Measurements from ENCODE around the gene PARD3B.

The PARD3B gene

DNA sequence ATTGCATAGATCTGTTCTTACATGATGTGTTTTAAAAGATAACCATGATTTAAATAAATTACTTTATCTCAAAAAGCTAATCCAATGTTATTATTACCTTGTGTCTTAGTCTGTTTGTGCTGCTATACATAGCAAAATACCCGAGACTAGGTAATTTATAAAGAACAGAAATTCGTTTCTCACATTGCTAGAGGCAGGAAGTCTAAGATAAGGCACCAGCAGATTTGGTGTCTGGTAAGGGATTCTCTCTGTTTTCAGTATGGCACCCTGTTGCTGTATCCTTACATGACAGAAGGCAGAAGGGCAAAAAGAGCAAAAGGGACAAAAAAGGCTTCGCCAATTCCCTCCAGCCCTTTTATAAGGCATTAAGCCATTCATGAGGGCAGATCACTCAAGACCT is 533.9 kb downstream of the PARD3B start:
- DNase-seq: no peak

DNA sequence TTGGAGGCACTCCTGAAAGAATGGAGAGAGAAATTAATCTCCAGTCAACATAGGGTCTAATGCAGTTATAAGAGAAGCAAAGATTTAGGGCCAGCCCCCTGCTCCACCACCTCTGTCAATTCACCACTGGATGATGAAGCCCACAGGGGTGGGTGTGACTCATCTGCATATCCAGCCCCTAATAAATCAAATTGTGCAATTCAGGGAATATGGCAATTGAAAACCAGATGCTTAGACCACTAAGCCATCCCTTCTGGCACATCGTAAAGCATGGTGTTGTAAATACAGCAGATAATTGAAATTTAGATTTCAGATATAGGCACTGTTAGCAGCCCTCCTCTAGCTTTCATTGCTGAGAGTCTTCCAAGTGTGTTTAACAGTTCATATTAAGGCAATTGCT is 541.4 kb downstream of the PARD3B start:
- peak; percentile 38 for DNase-seq

DNA sequence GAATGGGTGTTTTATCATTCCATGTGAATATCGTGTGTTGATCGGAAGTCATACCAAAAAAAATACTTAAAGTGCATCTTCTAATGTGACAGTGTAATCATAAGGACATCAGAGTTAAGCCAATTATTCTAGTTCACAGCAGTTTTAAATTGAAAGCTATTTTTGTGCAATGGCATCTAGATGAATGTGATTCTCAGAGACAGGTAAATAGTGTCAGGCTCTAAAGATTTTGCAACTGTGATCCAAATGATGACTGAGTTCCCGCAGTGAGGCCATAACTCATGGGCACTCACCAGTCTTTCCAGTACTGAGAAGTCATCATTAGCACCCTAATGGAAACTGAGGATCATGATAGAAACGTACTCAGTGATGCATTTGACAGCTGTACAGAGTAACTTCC is 542.6 kb downstream of the PARD3B start:
- DNase-seq: no peak

DNA sequence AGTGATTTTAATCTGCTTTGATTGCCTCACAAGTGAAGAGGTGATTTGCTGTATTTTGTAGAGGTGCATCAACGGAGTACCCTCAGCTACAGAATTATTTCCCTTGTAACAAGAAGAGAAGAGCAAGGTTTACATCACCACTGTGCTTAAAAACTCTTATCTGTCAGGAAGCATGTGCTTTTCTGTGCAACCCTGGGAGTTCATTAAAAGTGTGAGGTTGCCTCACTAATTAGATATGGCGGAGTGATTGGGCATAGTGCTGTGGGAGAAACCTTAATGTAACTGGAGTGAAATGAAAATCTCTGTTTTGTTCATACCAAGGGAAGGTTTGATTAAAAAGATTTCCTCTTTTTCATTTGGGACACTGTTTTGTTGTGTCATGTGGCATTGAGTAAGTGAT is 544.7 kb downstream of the PARD3B start:
- no peak for DNase-seq

DNA sequence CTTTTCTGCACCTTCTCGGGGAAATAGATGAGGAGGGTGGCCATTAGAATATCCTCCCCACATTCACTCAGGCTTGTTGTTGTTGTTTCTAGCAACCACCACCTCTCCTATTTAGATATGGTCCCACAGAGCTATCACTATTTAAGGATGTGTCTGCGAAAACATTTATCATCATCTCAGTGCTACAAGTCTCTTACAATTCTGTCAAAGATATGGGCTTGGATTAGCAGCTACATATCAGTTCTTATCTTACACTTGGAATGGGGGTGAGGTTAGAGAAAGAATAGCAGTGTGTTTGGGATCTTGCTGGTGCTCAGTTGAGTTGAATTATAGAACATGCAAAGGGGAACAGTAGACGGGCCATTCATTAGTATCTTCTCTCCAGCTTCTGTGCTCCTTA is 546.1 kb downstream of the PARD3B start:
- no peak for DNase-seq

DNA sequence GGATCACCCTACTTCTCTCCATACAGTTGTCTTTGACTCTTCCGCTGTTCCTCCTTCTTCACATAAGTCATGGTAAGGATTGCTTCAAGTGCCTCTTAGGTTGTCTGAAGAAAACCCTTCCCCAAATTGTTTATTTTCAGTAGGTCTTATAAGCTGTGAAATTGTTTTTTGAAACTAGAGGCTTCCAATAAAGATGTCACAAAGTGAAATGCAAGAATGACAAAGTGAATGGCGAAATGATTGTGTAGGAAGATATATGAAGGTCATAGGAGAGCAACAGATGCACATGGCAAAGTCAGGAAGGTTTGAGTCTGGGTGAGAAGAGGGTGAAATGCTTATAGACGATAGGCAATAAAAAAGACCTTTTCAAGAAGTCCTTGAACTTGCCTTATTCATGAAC is 548.8 kb downstream of the PARD3B start:
- DNase-seq: no peak

DNA sequence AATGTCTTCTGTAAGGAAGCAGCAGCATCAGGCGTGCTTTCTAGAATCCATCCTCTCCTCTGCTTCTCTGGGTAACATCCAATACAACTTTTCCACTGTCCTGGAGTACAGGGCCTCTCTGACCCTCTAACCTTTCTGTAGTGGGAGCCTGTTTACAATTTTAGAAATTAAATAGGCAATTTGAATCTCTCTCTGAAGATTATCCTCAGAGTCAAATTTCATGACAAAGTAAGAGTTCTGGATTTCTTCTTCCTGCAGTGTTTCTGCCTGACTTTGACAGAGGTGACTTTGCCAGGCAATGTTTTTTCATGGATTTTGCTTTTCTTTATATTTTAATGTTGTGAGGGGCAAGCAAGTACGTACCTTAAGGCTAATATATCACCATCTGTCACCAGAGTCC is 558.4 kb downstream of the PARD3B start:
- DNase-seq: no peak

DNA sequence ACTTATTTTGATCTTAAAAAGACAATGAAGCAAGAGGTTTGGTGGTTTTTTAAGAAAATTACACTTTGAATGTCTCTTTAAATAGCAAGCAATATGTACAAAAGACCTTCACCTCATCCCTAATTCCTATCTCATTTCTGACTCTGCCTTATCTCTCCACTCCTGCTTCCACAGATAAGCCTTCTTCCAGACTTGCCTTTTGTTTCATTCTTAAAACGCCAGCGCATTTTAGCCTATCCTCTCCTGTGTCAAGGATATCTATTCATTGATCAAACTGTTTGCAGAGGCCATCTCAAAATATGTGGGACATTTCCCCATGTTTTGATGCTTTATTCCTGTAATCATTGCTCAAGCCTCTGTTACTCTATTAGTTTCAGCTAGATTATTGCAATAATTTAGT is 562.5 kb downstream of the PARD3B start:
- no peak for DNase-seq

DNA sequence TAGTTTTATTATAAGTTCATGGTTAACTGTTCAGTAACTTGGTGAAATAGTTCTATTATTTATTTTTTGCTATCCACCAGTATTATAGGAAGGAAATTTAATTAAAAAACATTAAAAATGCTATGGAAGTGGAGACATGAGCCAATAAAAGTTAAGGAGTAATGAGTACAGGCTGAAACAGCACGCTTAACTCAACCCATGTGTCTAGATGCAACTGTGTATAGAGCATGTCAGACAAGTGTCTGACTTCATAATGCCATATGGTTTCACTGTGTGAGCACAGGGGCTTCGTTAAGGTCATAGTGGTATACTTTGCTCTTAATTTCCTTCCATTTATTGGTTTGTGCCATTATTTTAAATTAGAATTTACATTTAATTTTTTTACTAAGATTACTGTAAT is 570.2 kb downstream of the PARD3B start:
- peak; percentile 10 for DNase-seq

DNA sequence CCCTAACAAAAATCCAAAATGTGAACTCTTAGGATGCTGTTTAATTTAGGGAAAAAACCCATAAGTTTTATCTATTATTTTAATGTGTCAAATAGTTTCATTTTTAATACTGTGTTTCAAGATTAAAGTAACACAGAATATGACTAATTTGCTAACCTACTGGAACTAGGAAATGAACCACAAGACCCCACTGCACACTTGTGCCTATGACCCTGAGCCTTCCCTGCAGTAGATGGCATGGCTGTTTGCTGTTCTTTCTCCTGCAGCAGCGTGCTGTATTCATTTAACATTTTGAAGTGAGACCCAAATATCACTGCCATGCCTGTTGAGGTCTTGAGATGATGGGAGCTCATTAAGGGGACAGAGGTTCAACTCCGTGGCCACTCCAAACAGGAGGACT is 571.9 kb downstream of the PARD3B start:
- no peak for DNase-seq

DNA sequence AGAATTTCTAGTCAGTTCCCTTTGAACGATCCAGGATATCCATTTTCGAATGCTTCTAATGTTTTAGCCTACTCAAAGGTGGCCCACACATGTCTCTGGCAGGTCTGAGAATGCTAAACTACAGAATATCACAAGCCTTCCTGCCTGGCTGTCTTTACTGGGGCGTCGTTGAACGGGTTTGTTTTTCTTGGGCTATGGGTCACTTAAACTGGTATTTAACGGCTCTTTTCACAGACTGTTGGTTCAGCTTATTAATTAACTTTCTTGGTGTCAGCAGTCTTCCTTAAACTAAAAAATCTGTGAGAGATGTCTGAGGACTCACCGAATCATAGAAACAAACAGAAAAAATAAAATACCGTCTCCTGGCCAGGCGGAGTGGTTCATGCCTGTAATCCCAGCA is 573.9 kb downstream of the PARD3B start:
- no peak for DNase-seq

DNA sequence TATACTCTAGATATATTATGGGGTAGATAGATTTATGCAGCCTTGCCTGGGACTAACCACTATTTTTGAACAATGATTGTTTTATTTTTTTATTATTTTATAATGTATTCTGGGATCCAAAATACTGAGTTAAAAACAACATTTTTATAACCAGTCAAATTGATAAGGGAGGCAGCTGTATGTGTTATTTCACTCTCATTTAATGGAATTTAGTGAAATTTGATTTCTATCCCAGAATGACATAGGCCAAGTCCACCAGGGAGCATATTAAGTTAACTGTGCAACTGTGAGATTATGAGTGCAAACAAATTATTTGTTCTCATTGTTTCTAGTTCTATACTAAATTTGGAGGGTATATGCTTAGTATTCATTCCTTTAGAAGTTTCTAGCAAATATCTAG is 583.5 kb downstream of the PARD3B start:
- DNase-seq: no peak

DNA sequence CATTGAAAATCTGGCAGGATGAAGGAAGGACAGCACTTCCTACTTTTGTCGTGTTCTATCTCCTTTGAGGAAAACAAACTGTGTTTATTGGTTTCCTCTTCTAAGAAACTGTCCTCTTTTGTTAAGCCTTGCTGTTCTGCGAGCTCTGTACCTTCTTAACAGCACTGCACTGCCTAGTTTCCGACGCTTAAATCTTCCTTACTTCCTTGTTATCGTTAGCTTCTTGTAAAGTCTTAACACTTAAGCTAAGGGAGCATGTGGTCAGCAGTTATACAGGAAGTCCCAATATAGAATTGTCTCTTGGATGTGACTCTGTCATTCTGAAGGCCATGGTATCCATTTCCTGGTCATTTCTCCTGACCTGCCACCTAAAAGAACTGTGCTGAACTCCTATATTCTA is 584.3 kb downstream of the PARD3B start:
- no peak for DNase-seq

DNA sequence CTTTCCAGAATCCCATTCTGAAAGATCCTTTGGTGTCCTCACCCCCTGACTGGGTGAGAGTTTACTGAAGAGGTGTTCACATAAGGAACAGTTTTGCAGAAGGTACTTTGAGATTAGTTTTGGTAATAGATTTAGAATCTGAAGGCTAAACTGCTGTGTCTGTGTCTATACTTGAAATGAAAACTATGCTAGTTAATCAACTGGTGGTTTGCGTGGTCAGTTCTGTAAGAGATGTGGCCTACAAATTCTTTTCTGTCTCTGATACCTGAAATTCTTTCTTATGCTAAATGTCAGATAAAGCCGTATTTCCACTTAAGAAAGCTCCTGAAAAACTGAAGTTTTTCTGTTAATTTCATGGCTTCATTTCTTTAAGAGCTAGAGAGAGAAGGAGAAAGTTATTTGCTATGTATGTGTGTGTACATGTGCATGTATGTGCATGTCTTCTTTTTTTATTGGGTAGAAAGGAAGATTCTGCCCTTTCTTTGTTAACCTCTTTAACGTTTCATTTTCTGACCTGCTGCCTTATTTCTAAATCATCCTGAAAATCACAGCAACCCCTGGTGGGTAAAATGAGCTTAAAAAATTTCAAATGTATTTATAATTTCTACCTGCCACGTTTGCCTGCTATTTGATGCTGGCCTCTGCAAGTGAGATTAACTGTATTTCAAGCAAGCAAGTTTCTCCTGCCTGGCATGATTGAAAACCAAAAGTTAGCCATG is 585.0 kb downstream of the PARD3B start:
- no peak for DNase-seq

DNA sequence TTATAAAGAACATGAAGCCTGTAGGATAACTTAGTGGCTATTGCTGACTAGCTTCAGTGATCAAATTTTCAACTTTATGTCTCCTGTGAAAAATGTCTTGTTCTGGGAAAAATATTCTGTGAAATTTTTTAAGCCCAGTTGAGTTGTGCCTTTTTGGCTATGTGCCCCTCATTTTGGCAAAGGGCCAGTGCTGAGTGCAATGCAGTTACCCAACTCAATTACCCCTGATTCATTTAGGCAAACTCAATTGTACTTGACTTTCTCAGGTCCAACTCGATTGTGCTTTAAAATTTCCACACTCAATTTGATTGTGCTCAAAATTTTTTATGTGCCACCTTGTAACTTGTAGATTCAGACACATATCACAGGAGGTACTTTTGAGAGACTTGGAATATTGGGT is 588.3 kb downstream of the PARD3B start:
- DNase-seq: peak; percentile 19

DNA sequence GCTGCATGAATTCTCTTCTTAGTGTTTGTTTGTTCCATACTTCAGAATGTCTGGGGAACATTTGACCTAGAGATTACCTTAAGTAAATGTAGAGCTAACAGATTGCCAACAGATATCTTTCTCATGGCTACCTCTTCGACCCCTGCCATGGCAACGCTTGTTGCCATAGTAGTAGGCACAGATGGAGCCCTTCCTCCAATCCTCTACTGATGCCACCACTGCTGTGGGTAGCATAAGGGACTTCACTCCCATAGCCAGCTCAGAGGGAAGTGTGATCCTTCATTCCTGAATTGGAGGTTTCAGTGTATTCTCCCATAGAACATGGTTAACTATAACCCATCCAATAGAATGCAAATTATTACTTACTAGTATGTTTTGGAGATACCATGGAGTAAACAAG is 593.5 kb downstream of the PARD3B start:
- peak; percentile 3 for DNase-seq

DNA sequence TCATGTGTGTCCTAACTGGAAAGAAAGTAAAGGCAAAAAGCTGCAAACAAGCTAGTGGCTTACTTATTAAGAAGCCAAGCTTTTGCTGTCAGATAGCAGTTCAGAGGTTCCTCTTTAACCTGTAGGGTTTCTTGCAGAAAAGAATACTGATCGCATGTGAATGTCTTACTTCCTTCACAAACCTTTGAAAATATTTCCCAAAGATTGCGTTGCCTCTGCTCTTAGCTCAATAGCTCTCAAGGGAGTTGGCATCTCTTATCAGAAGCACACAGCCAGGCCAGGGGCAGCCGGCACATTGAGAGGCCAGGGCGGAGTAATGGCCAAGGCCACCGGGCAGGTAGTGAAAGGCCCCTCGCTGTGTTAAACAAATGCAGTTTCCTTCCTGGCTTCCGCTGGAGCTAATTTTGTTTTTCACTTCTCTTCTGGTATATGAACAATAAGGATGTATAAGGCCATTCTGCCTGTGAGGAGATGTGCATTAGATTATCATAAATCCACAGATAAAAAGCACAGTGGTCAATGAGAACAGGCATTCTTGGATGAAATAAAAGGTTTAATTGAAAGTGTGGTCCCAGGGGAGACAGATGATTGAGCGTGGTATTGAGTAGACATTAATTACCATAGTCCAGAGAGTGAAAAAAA is 594.7 kb downstream of the PARD3B start:
- peak; percentile 80 for DNase-seq

DNA sequence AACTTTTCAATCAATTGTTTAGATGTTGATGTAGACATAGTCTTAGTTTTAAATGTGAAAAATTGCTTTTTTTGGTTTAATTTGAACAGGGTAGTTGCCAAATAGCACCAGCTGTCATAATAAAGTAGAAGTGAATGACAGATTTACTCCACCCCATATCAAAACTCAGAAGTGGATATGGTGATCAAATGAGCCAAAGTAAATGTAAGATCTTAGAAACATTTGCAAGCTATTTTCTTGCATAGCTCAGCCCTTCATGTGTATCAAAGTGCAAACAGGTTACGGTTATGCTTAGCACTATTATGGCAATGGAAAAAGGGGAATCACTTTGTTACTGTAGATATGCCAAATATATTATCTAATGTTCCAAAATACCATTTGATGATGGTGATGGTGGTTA is 596.1 kb downstream of the PARD3B start:
- DNase-seq: no peak

DNA sequence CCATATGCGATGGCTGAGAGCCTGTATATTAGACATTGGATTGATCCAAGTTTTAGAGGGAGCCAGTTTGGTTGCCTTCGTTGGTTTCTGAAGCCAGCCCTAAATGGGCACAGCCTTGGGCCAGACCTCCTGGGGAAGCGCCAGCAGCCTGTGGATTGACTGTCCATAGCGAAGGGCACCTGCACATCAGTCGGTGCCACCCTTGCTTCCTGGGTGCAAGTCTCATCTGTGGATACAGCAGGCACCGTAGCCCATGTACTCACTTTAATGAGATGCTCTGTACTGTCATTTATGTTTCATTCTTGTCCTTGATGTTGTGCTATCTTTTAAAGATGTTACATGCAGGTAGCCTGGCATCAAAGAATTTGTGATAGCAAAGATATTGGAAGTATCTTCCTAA is 600.6 kb downstream of the PARD3B start:
- no peak for DNase-seq

DNA sequence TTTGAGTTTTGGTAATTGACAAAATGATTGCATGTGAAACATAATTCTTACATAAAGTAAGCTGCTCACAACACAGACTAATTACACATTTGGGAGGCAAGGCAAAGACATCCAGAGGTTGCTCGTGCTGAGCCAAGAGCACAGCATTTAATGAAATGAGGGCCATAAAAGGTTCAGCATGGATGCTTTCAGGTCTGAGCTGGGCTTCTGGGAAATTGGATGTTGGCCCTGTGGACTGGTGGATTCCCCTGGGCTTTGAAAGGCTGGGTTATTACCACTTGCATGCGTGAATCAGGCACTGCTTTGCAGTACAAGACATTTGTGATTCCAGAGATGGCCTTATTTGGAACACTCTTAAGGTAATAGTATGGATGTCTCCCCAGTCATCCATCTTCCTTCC is 603.5 kb downstream of the PARD3B start:
- peak; percentile 85 for DNase-seq

DNA sequence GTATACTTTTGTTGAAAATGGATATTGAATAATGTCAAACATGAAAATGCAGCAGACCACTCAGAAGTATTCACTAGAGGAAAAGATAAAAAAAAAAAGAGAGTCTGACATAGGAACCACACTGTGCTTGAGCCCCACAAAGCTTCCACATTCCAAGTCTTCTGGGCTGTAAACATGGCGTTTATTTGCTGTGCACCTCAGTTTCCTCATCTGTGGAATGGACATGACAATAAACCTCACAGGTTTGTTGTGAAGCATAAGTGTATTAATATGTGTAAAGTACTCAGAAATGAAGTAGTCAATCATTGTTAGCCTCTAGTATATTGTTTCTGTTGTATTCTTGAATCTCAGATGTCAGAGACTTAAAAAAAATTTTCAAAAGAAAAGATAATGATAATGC is 611.2 kb downstream of the PARD3B start:
- no peak for DNase-seq

DNA sequence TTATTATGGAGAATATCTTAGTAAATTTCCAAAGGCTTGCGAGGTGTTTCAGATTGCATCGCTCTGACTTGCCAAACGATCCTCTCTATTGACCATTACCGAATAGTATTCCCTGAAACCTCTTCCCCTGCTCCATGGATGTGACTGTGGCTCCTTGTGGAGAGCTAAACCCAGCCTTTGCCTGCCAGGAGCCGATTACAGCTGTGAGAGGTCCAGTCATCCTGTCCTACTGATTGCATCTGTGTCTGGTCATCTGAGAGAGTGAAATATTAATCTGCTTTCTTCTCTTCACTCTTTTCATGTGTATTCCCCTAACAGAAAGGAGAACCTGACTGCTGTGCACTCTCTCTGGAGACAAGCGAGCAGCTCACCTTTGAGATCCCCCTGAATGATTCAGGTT is 613.1 kb downstream of the PARD3B start:
- no peak for DNase-seq

DNA sequence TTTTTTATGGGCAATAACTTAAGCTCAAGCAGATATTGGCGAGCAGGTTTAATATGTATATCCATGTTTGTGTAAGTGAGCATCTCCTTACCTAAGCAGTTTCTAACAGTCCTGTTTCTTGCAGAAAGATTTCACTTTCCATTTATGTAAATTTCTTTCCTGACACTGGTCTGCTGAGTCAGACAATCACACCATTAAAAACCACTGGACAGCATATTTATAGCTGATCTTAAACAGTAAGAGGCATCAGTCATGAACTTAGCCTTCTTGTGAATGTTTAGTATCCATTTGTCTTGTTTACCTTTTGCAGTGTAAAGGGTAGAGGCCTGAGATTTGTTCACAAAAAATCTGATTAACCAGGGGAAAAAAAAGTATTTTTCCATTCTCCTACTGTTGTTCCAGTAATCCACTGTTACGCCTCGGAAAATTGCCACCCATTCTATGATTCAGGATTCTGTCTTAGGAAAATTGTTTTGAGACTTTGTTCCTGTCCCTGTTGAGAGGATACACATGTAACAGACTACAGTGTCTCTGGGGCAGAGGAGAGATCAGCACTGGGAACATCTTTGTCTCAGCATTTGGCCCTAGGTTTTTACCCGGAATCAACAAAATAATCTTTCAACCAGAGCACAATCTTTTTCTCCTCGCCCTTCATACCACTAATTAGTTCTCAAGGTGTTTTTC is 616.0 kb downstream of the PARD3B start:
- no peak for DNase-seq

DNA sequence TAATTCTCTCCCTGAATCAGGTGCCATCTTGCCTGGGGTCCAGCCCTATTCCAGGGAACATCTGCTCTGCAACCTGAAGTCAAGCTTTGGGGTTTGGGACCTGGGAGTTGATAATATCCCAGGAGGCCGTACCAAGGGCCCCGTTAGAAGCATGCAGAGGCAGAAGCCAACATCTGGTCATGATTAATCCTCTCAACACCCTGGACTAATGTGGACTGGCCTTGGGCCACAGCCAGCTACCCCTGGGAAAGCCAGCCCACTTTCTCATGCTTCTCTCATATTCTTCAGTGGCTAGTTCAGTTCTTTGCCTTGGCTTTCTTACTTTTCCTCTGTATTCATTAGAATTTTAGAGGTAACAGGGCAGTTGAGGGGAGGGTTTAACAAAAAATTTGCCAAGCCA is 621.5 kb downstream of the PARD3B start:
- DNase-seq: no peak

DNA sequence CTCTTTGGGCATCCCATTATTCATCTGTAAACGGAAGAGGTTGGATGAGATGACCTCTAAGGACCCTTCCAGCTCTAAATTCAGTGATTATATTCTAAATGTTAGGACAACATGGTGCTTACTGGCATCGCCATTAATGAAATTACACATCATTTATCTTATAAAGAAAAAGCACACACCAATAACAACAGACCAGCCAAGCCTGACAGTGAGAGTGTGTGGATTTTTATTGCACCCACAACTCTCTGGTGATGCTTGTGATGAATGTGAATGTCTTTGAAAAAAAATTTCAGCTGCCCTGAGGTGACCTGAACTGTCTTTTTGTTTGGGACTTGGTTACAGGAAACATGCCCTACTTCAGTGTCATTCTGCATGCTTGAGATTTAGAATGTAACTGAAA is 623.7 kb downstream of the PARD3B start:
- no peak for DNase-seq

Measured in NCI-H69 (cell line).